Activated CD4-positive, alpha-beta T cell treated with anti-CD3 and anti-CD28 coated beads, Interleukin-2, amount 10 ng/mL, durations not matched to agents 24 days and 14 days (primary cell): ENCODE results near the gene LRRC49. TPM values are rescaled to one million over a fixed set of nuclear protein-coding genes. Genes with fewer than 3 reads are reported as not detected.

Source experiments
- DNase-seq: peaks from one replicate; pipeline ENCODE4 v3.0.0; 2022
- H3K27ac Mint-ChIP-seq: one replicate; pipeline ENCODE4 v1.8.0; 2022; ENCODE audit warnings: mild to moderate bottlenecking, mixed read lengths
- H3K27me3 Mint-ChIP-seq: one replicate; pipeline ENCODE4 v1.8.0; 2022; ENCODE audit warnings: mixed read lengths
- H3K36me3 Mint-ChIP-seq: one replicate; pipeline ENCODE4 v1.8.0; 2022; ENCODE audit warnings: low read depth, mild to moderate bottlenecking, mixed read lengths
- H3K4me1 Mint-ChIP-seq: one replicate; pipeline ENCODE4 v1.8.0; 2021; ENCODE audit warnings: mixed read lengths
- H3K4me3 Mint-ChIP-seq: one replicate; pipeline ENCODE4 v1.8.0; 2022; ENCODE audit warnings: mild to moderate bottlenecking, moderate library complexity, mixed read lengths
- H3K9me3 Mint-ChIP-seq: one replicate; pipeline ENCODE4 v1.8.0; 2021; ENCODE audit warnings: mixed read lengths
- intact Hi-C: fragments of 100-400 bp; cut with micrococcal nuclease; formaldehyde crosslinking; loops from one replicate; pipeline ENCODE4 v1.15.1; 2023
- total RNA-seq: library from RNA; stranded (reverse); gene quantifications from 2 replicates; pipeline ENCODE4 v1.2.3, GENCODE V29; 2022

The LRRC49 gene
- total RNA-seq, 1 donor from 2014 or later: not detected

DNA sequence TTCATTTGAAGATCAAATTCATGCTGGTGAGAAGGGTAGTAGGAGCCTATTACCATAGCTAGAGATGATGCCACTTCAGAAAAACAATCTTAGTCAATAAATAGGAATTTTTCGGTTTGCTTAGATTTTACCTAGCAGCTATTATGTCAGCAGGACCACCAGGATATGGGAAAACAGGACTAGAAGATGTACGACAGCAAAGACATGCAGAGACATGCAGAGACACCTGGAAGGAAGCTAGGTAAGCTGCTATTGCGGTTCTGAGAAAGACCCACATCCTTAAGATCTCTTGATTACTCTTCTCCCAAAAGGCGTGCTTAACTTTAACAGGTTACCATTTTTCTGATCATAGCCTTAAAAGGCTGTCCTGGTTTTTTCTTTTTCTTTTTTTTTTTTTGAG, 157.8 kb downstream of the LRRC49 start:
- Mint-ChIP-seq H3K27me3 (peaks cover 3% of the 10 kb centered on the region), H3K9me3 (no peaks in the 10 kb centered on the region), H3K4me1 (no peaks in the 10 kb centered on the region), H3K4me3 (no peak overlapping the region), H3K27ac (no peak overlapping the region), H3K36me3 (no peaks in the 10 kb centered on the region)
- no peak for DNase-seq
- intact Hi-C loops: no loop called here

DNA sequence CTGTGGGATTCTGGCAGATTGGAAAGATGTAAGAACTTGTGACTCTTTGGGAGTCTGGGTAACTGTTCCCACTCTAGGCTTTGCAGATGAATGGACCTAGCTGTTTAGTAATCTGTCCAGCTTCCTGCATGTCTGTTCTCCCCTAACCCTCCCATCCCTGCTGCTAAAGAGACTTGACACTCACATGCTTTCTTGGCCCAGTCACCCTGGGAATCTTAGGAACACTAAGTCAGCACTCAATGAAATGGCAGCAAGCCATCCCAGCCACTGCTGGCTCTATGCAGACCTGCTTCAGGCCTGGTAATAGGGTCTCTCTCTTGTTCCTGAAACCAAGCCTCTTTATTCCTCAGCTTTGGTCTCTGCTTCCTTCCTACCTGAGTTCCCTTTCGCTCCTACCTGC, 158.9 kb downstream of the LRRC49 start:
- no peaks in the 10 kb centered on the region for H3K9me3 Mint-ChIP-seq
- DNase-seq: no peak
- peaks cover 4% of the 10 kb centered on the region for H3K27me3 Mint-ChIP-seq
- no peaks in the 10 kb centered on the region for H3K4me1 Mint-ChIP-seq
- no peak overlapping the region for H3K27ac Mint-ChIP-seq
- no peak overlapping the region for H3K4me3 Mint-ChIP-seq
- H3K36me3 Mint-ChIP-seq: no peaks in the 10 kb centered on the region
- intact Hi-C loops: no loop called here

DNA sequence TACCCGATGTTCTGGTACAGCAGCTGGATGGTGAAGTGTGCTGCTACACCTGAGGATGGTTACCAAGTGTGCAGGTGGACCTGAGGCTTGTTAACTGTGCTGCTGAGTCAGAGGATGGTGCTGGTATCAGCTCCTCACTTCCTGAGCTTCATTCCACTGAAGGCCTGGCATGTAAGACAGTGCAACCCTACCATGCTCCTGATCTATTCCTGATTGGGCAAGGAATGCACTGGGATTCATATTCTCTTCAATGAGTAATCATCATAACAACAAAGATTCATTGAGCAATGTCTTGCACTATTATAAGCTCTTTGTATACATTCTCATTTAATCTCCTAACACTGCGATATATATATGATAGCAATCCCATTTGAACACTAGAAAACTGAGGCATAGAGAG, 159.7 kb downstream of the LRRC49 start:
- intact Hi-C loops: no loop called here
- Mint-ChIP-seq H3K4me3 (no peak overlapping the region), H3K27ac (no peak overlapping the region), H3K36me3 (no peaks in the 10 kb centered on the region), H3K27me3 (peaks cover 4% of the 10 kb centered on the region), H3K9me3 (no peaks in the 10 kb centered on the region), H3K4me1 (no peaks in the 10 kb centered on the region)
- DNase-seq: no peak

DNA sequence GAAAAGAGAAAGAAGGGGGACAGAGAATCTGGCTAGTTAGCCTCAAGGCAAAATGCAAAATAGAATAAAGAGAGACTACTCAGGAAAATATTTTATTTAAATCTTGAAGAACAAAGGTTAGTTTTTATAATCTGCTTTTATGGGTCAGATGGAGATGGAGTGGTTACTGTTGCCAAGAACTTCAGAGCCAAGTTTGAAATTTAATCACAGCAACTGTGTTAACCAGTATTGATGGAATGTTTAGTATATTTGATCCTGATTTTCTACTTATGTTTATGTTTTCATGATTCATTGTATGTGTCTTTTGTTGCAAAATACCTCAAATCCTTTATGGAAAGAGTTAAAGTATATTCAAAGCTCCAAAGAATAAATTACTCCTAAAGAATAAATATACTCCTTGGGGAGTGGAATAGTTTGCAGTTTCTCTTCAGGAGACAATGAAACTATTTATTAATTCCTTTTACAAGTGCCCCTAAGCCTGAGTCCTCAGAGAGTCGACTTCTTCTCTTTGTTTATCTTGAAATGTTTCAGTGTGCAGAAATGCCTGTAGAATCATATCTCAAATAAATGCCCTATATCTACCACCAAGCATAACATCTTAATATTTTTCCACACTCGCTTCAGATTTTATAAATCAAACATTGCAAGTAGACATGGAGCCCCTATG, 161.8 kb downstream of the LRRC49 start:
- no peaks in the 10 kb centered on the region for H3K9me3 Mint-ChIP-seq
- no peak for DNase-seq

DNA sequence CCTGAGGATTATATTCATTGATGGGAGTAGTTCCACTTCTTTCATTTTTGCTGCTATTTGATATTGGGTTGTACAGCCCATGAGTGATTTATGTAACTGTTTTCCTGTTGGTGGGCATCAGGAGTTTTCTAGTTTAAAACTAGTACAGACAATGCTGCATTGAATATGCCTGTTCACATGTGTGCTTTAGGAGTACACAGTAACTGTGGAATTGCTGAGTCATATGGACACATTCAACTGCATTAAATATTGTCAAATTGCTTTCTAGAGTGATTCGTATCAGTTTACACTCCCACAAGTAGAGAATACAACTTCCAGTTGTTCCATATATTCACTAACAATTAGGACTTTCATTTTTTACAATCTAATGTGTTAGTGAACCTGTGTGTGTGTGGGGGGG, 162.8 kb downstream of the LRRC49 start:
- H3K27ac Mint-ChIP-seq: no peak overlapping the region
- DNase-seq: no peak
- H3K4me3 Mint-ChIP-seq: no peak overlapping the region
- H3K27me3 Mint-ChIP-seq: peaks cover 11% of the 10 kb centered on the region
- no peaks in the 10 kb centered on the region for H3K4me1 Mint-ChIP-seq
- no peaks in the 10 kb centered on the region for H3K9me3 Mint-ChIP-seq
- intact Hi-C loops: no loop called here
- H3K36me3 Mint-ChIP-seq: no peaks in the 10 kb centered on the region

More for the DNA sequence above, 161.8 kb downstream of the LRRC49 start:
- Mint-ChIP-seq H3K36me3 (no peaks in the 10 kb centered on the region), H3K4me3 (no peak overlapping the region), H3K27ac (no peak overlapping the region), H3K4me1 (no peaks in the 10 kb centered on the region), H3K27me3 (peaks cover 7% of the 10 kb centered on the region)
- intact Hi-C loops: no loop called here

DNA sequence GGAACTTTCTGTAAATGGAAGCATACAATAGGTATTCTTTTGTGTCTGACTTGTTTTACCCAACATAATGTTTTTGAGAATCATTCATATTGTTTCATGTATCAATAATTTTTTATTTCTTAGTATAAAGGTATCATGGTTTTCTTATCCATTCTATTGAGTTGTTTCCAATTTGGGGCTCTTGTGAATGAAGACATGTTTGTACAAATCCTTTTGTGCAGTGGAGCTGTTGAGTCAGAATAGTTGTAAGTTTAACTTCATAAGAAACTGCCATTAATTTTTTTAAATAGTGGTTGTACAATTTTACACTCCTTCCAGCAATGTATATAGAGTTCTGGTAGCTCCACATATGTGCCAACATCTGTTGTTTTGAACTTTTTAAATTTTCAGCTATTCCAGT, 163.5 kb downstream of the LRRC49 start:
- H3K4me1 Mint-ChIP-seq: no peaks in the 10 kb centered on the region
- H3K27me3 Mint-ChIP-seq: peaks cover 12% of the 10 kb centered on the region
- no peak overlapping the region for H3K27ac Mint-ChIP-seq
- H3K36me3 Mint-ChIP-seq: no peaks in the 10 kb centered on the region
- intact Hi-C loops: no loop called here
- no peaks in the 10 kb centered on the region for H3K9me3 Mint-ChIP-seq
- DNase-seq: no peak
- H3K4me3 Mint-ChIP-seq: no peak overlapping the region

DNA sequence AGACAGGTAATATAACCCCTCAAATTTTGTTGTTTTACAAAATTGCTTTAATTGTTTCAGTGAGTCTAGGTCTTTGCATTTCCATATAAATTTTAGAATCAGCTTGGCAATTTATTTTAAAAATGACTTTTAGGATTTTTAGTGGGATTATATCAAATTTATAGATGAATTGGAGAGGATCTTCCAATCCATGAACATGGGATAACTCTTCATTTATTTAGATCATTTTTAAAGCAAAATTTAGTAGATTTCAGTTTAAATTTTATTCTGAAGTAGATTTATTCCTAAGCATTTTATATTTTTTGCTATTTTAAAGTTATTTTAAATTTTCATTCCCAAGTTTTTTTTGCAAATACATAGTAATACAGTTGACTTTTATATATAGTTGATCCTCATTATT, 164.5 kb downstream of the LRRC49 start:
- no peaks in the 10 kb centered on the region for H3K36me3 Mint-ChIP-seq
- H3K9me3 Mint-ChIP-seq: no peaks in the 10 kb centered on the region
- no peak for DNase-seq
- intact Hi-C loops: no loop called here
- no peaks in the 10 kb centered on the region for H3K4me1 Mint-ChIP-seq
- H3K27ac Mint-ChIP-seq: no peak overlapping the region
- no peak overlapping the region for H3K4me3 Mint-ChIP-seq
- H3K27me3 Mint-ChIP-seq: peaks cover 17% of the 10 kb centered on the region

DNA sequence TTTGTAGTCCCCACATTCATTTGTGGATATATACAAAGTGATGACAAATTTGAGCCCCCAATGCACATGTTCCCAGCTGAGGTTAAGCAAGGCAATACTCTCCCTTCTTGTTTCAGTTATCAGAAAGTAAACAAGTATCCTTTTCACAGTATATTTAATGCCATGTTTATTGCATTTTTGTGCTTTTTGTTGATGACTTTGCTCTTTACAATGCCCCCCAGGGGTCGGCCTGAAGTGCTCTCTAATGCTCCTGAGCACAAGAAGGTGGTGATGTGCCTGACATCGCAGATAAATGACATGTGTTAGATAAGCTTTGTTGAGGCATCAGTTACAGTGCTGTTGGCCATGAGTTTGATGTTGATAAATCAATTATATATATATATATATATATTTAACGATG, 165.0 kb downstream of the LRRC49 start:
- no peak overlapping the region for H3K27ac Mint-ChIP-seq

DNA sequence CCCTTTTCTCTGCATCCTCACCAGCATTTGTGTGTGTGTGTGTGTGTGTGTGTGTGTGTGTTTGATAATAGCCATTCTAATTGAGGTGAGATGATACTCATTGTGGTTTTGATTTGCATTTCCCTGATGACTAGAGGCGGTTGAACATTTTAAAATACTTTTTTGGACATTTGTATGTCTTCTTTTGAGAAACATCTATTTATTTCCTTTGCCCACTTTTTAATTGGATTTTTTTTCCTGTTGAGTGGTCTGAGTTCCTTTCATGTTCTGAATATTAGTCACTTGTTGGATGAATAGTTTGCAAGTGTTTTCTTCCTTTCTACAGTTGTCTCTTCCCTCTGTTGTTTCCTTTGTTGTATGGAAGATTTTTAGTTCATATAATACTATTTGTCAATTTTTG, 168.4 kb downstream of the LRRC49 start:
- H3K4me1 Mint-ChIP-seq: no peaks in the 10 kb centered on the region
- H3K27ac Mint-ChIP-seq: no peak overlapping the region
- peaks cover 13% of the 10 kb centered on the region for H3K27me3 Mint-ChIP-seq
- intact Hi-C loops: no loop called here
- no peaks in the 10 kb centered on the region for H3K9me3 Mint-ChIP-seq
- no peak for DNase-seq
- no peaks in the 10 kb centered on the region for H3K36me3 Mint-ChIP-seq
- H3K4me3 Mint-ChIP-seq: no peak overlapping the region

More for the DNA sequence above, 165.0 kb downstream of the LRRC49 start:
- Mint-ChIP-seq H3K36me3 (no peaks in the 10 kb centered on the region), H3K9me3 (no peaks in the 10 kb centered on the region), H3K4me3 (no peak overlapping the region), H3K27me3 (peaks cover 17% of the 10 kb centered on the region), H3K4me1 (no peaks in the 10 kb centered on the region)
- intact Hi-C loops: no loop called here
- no peak for DNase-seq

DNA sequence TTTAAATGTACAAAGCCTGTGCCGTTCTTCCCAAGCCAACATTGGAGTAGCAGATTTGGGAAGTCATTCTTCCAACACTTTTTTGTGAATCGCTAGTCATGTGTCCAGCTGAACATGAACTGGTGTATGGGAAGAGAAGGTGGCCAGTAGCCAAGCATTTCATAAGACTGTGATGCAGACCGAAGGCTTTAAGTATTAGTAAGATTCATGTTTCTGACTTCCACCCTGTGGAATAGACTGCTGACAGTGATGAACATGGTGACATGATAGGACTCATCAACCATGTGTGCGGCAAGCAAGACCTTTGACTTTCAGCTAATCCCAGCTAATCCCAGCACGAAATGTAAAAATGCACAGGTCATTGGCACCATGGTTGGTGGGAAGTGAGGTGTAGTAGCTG, 174.4 kb downstream of the LRRC49 start:
- H3K9me3 Mint-ChIP-seq: no peaks in the 10 kb centered on the region
- no peaks in the 10 kb centered on the region for H3K36me3 Mint-ChIP-seq
- intact Hi-C loops: no loop called here
- no peaks in the 10 kb centered on the region for H3K4me1 Mint-ChIP-seq
- no peaks in the 10 kb centered on the region for H3K27me3 Mint-ChIP-seq
- no peak overlapping the region for H3K4me3 Mint-ChIP-seq
- H3K27ac Mint-ChIP-seq: no peak overlapping the region
- DNase-seq: no peak

DNA sequence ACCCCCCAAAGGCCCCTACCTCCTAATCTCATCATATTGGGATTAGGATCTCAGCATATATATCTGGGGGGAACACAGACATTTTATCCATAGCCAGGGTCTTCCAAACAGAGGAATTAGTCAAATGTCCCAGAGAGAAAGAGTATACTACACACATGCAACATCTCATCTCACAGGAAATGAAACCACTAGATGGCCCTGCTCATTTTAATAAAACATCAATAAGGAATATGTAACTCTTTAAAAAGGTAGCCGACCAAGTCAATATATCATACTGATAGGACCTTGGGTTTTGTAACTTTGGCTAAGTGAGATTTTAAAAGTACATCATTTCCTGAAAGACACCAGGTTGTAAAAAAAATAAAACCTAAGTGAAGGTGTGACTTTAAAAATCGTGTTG, 177.1 kb downstream of the LRRC49 start:
- intact Hi-C loops: no loop called here
- no peak for DNase-seq
- no peaks in the 10 kb centered on the region for H3K4me1 Mint-ChIP-seq

DNA sequence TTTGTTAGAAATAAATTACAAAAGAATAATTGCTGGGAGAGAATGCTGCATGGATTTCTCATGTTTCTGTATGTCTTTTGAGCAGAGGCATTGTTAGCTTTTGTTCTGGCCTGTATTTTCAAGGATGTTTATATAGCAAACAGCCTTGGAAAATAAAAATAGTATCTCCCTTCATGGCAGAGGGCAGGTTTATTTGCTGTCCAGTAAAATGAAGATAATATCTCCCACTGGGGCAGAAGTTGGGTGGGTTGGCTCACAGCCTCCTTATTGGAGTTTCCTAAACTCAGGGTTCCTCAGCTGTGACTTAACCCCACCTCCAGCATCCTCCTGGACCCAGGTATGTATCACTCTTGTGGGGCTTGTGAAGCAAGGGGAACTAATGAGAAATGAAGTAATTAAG, 178.9 kb downstream of the LRRC49 start:
- Mint-ChIP-seq H3K4me3 (no peak overlapping the region), H3K4me1 (no peaks in the 10 kb centered on the region), H3K9me3 (no peaks in the 10 kb centered on the region), H3K27ac (no peak overlapping the region), H3K36me3 (no peaks in the 10 kb centered on the region), H3K27me3 (peaks cover 1% of the 10 kb centered on the region)
- intact Hi-C loops: no loop called here
- no peak for DNase-seq

More for the DNA sequence above, 177.1 kb downstream of the LRRC49 start:
- peaks cover 1% of the 10 kb centered on the region for H3K27me3 Mint-ChIP-seq
- no peaks in the 10 kb centered on the region for H3K9me3 Mint-ChIP-seq
- H3K4me3 Mint-ChIP-seq: no peak overlapping the region
- H3K27ac Mint-ChIP-seq: no peak overlapping the region
- H3K36me3 Mint-ChIP-seq: no peaks in the 10 kb centered on the region

DNA sequence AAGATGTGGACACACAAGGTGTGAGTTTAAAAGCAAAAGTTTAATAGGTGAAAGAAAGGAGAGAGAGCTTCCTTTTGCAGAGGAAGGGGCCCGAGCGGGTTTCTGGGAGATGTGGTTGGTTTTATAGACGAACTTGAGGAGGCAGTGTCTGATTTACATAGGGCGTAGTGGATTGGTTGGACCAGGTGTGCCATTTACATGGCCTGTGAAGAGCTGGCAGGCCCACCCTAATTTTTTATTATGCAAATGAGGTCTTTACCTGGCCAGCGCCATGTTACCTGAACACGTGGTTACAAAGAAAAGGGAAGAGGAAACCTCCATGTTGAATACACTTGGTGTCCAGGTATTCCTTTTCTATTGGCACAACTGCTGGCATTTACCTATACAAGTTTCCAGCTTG, 179.8 kb downstream of the LRRC49 start:
- no peak overlapping the region for H3K4me3 Mint-ChIP-seq
- no peaks in the 10 kb centered on the region for H3K36me3 Mint-ChIP-seq
- no peaks in the 10 kb centered on the region for H3K9me3 Mint-ChIP-seq
- no peak for DNase-seq
- intact Hi-C loops: no loop called here
- no peaks in the 10 kb centered on the region for H3K4me1 Mint-ChIP-seq
- H3K27ac Mint-ChIP-seq: no peak overlapping the region
- H3K27me3 Mint-ChIP-seq: peaks cover 1% of the 10 kb centered on the region

DNA sequence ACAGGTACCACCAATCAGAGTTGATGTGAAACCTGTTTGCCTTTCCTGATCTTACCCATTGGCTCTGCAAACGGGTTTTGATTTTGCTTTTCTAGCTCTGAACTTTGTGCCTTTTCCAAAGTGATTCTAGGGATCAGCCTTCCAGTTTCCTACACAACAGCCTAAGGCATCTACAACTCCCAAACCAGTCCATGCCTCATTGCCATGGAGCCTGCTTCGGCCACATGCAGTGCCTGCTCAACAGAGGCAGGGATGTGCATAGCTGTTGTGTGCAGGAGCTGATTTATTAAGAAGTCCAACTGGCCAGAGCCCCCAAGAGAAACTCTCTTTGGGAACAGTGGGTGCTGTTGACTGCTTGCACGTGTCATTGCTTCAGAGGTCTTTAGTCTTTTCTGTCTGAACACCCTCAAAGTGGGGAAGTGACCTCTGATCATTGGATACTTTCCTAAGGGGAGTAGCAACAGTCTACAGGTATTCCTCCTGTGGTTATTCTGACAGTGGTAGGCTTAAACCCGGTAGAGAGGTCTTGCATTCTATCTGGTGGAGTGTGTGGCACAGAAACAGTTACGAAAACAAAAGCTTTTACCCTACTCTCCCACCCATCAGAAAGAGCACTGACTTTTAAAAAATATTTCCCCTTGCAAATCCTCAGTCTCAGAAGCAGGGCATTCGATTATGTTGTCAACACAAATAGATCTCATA, 186.0 kb downstream of the LRRC49 start:
- intact Hi-C loops: no loop called here
- Mint-ChIP-seq H3K9me3 (no peaks in the 10 kb centered on the region), H3K27ac (no peak overlapping the region), H3K27me3 (peaks cover 1% of the 10 kb centered on the region), H3K4me1 (no peaks in the 10 kb centered on the region), H3K36me3 (no peaks in the 10 kb centered on the region), H3K4me3 (no peak overlapping the region)
- no peak for DNase-seq
